ENCODE data around the gene HAND2. TPM values are rescaled to one million over a fixed set of nuclear protein-coding genes. Genes with fewer than 3 reads are reported as not detected.

HAND2 gene
- total and polyA plus RNA-seq, 2 of the 13 experiments (the other 11 are each of a cell fraction or from before 2014, with no cell fraction given), result not detected

- POLR2A ChIA-PET, result no interaction called here
- no peaks in the 10 kb centered on the region for H4K20me1 ChIP-seq (ENCODE audit: insufficient read depth, low read length)
- FAIRE-seq (no peak), ATAC-seq (no peak), DNase-seq (ENCODE audit: low spot score) (no peak)
- no peak overlapping the region for H3K9ac ChIP-seq (ENCODE audit: insufficient read depth, low read depth, low read length)
- CTCF ChIA-PET (ENCODE audit: low intra/inter-chr PET ratio, low total read pairs), result no interaction called here
- H3K27ac ChIP-seq (ENCODE audit: extremely low read length, insufficient read depth, low read length), result no peak overlapping the region
- H3K36me3 ChIP-seq (replicated peaks in 1 of 2; ENCODE audit: control insufficient read depth in 1 of 2, insufficient read depth in 2 of 2, low read length in 2 of 2), result no peaks in the 10 kb centered on the region
- TF ChIP-seq SP140L (CRISPR knock-in tag; IDR thresholded peaks at IDR 0.05; ENCODE audit: borderline replicate concordance) (no peak), PHF20 (CRISPR knock-in tag; IDR thresholded peaks at IDR 0.05) (no peak), RFXANK (CRISPR knock-in tag; IDR thresholded peaks at IDR 0.05) (no peak), PHF5A (CRISPR knock-in tag; IDR thresholded peaks at IDR 0.05; ENCODE audit: low read depth, unreplicated experiment) (no peak), ZNF501 (CRISPR knock-in tag; IDR thresholded peaks at IDR 0.05) (no peak), KLF9 (CRISPR knock-in tag; IDR thresholded peaks at IDR 0.05; ENCODE audit: low read depth) (no peak), THAP9 (CRISPR knock-in tag; IDR thresholded peaks at IDR 0.05; ENCODE audit: borderline replicate concordance) (no peak), SOX6 (IDR thresholded peaks at IDR 0.05) (no peak), SOX6 (CRISPR knock-in tag; IDR thresholded peaks at IDR 0.05) (no peak), MXD3 (CRISPR knock-in tag; IDR thresholded peaks at IDR 0.05) (no peak), ZNF878 (CRISPR knock-in tag; IDR thresholded peaks at IDR 0.05) (no peak), HMGXB4 (CRISPR knock-in tag; IDR thresholded peaks at IDR 0.05; ENCODE audit: borderline replicate concordance in 1 of 2, low read depth in 1 of 2) (no peak), HNRNPK (IDR thresholded peaks at IDR 0.05; ENCODE audit: low read depth, low read length, poor library complexity, severe bottlenecking) (no peak), NKX3-1 (CRISPR knock-in tag; IDR thresholded peaks at IDR 0.05) (no peak)
- H3K27me3 ChIP-seq (ENCODE audit: control insufficient read depth in 1 of 2, insufficient read depth in 2 of 2, low read length in 2 of 2), result peaks cover 16 to 78% of the 10 kb centered on the region in 2 experiments
- no peak overlapping the region for H3K4me2 ChIP-seq (ENCODE audit: low read depth, low read length)
- H3K9me3 ChIP-seq (ENCODE audit: low read length), result no peaks in the 10 kb centered on the region
- no peak overlapping the region for H3K4me3 ChIP-seq (replicated peaks in 1 of 3; ENCODE audit: insufficient read depth in 1 of 3, low read depth in 2 of 3, low read length in 3 of 3)
- H2AFZ ChIP-seq (ENCODE audit: low read length), result no peak overlapping the region
- in situ Hi-C loops (cut with HindIII; ENCODE audit: extremely low pct_ligation_motif_present, low pct_unique_long_range_greater_than_20kb), result no loop called here
- BruUV-seq (replicated peaks), result no TSS peak
- 35% methylated on average over 26 of the region's 48 CpGs for WGBS (ENCODE audit: low lambda C conversion rate)
- no peaks in the 10 kb centered on the region for H3K4me1 ChIP-seq (ENCODE audit: insufficient read depth, low read length)
- intact Hi-C loops (cut with micrococcal nuclease; ENCODE audit: unreplicated experiment), result no loop called here
- no peaks in the 10 kb centered on the region for H3K79me2 ChIP-seq (ENCODE audit: insufficient read depth, low read length)
These were observed 4.7 kb downstream of the HAND2 start for GRCh38 chr4:173525118-173526011.
